Sigmoid colon (tissue), 7 donors: ENCODE measurements around the gene ARL8A. TPM values are rescaled to one million over a fixed set of nuclear protein-coding genes. Genes with fewer than 3 reads are reported as not detected.

Experiments
- DNase-seq: peaks from one replicate; pipeline ENCODE4 v3.0.0-alpha.2; 2019
- H3K27ac ChIP-seq, 4 donors: fragments of 200-600 bp; sonication (generic); one replicate each; pipeline ENCODE4 v1.5.1; 2016 to 2019; ENCODE audit warnings: mild to moderate bottlenecking in 1 of 4
- H3K27me3 ChIP-seq, 3 donors: fragments of 200-600 bp; sonication (generic); one replicate each; pipeline ENCODE4 v1.5.1; 2019; ENCODE audit warnings: mild to moderate bottlenecking in 1 of 3
- H3K36me3 ChIP-seq, 4 donors: fragments of 200-600 bp; sonication (generic); one replicate each; pipeline ENCODE4 v1.5.1; 2016 to 2019
- H3K4me1 ChIP-seq, 4 donors: fragments of 200-600 bp; sonication (generic); one replicate each; pipeline ENCODE4 v1.5.1; 2017 to 2019
- H3K4me3 ChIP-seq, 4 donors: fragments of 200-600 bp; sonication (generic); one replicate each; pipeline ENCODE4 v1.5.1; 2017 to 2019; ENCODE audit warnings: mild to moderate bottlenecking in 2 of 4, moderate library complexity in 1 of 4
- H3K9me3 ChIP-seq, 4 donors: fragments of 200-600 bp in 3 of 4; sonication (generic) in 3 of 4; one replicate each; pipeline versions ENCODE4 v1.5.1 to v1.6.1; 2013 to 2019
- EP300 ChIP-seq, 4 donors: sonication (generic); formaldehyde crosslinking; IDR thresholded peaks; one replicate each; pipeline ENCODE4 v1.6.1; 2017; ENCODE audit warnings: antibody characterized with exemption in 4 of 4
- POLR2A ChIP-seq, 2 donors: fragments of 450-650 bp; IDR thresholded peaks; one replicate each; pipeline ENCODE4 v1.6.1; 2016; ENCODE audit warnings: antibody characterized with exemption in 2 of 2, mild to moderate bottlenecking in 2 of 2, moderate library complexity in 2 of 2
- POLR2AphosphoS5 ChIP-seq, 4 donors: sonication (generic); formaldehyde crosslinking; IDR thresholded peaks; one replicate each; pipeline ENCODE4 v1.6.1; 2017; ENCODE audit warnings: antibody characterized with exemption in 4 of 4
- WGBS, 2 donors: extraction: QIAGEN DNeasy Blood & Tissue Kit; methylation state at CpG; one replicate each; pipeline ENCODE4 v1.1.7; 2013; 5-methylcytosine and 5-hydroxymethylcytosine counted together
- intact Hi-C: fragments of 100-400 bp; cut with DNase I; formaldehyde crosslinking; loops from one replicate; pipeline ENCODE4 v1.15.1; 2023
- polyA plus RNA-seq, 3 donors: library from polyadenylated mRNA; stranded (reverse); fragments of 200-250 nt; gene quantifications; one replicate each; pipeline ENCODE4 v1.2.3, GENCODE V29; 2013
- total RNA-seq, 4 donors: library from RNA; depleted of rRNA; stranded (reverse); fragments of >200 nt; gene quantifications; one replicate each; pipeline ENCODE4 v1.1.0, GENCODE V29; 2016
- TF ChIP-seq, protein P1 (sequence below), 4 experiments: fragments of 450-650 bp in 3 of 4; fragments of 200-600 bp in 1 of 4; IDR thresholded peaks; one replicate each; pipeline ENCODE4 v1.5.1; 2016 to 2019; ENCODE audit warnings: antibody characterized with exemption in 4 of 4, mild to moderate bottlenecking in 3 of 4, moderate library complexity in 2 of 4
- donor health status: healthy with polysubstance abuse.
- donor health status: Bipolar disorder and iron deficiency.
- donor health status: healthy.

The ARL8A gene
- total and polyA plus RNA-seq, 7 donors: 13.8 to 29.0 (median 22.4) TPM

DNA sequence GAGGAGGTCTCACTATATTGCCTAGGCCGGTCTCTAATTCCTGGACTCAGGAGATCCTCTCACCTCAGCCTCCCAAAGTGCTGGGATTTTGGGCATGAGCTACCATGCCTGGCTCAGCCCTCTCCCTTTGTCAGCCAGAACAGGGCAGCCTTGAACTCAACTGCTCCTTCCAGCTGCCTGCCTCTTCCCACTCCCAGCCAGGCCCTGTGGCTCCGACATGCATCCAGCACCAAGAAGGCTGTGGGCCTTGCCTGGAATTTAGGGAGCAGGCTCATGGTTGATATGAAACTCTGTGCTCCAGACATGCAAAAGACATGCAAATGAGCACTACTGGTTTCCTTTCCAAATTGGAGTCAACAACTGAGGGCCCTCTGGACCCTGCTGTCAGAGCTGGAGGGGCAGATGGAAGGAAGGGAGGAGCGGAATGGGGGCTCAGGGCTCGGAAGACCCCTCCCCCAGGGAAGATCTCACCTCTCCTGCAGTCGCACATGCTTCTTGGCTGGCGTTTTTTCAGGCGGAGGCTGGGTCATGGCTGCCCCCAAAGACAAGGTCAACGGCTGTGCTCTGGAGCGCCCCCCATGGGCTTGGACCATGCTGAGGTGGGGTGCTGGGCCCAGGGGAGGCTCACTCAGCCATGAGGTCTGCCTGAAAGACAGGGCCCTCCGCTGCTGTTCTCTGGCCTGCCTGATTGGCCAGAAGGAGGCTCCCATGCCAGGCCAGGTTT, 14.4 kb upstream of the ARL8A start:
- Histone ChIP-seq H3K36me3 (no peaks in the 10 kb centered on the region), H3K9me3 (no peaks in the 10 kb centered on the region), H3K4me3 (no peak overlapping the region), H3K4me1 (no peaks in the 10 kb centered on the region), H3K27ac (no peak overlapping the region), H3K27me3 (no peaks in the 10 kb centered on the region)
- 70 to 89% methylated on average over 10 of the region's 10 CpGs for WGBS, 2 donors
- intact Hi-C loops: no loop called here
- DNase-seq: no peak
- TF ChIP-seq POLR2A (IDR thresholded peaks at IDR 0.05): no peak
- TF ChIP-seq POLR2AphosphoS5 (IDR thresholded peaks at IDR 0.05): no peak
- no peak for TF ChIP-seq EP300 (IDR thresholded peaks at IDR 0.05)
- TF ChIP-seq, protein P1, sequence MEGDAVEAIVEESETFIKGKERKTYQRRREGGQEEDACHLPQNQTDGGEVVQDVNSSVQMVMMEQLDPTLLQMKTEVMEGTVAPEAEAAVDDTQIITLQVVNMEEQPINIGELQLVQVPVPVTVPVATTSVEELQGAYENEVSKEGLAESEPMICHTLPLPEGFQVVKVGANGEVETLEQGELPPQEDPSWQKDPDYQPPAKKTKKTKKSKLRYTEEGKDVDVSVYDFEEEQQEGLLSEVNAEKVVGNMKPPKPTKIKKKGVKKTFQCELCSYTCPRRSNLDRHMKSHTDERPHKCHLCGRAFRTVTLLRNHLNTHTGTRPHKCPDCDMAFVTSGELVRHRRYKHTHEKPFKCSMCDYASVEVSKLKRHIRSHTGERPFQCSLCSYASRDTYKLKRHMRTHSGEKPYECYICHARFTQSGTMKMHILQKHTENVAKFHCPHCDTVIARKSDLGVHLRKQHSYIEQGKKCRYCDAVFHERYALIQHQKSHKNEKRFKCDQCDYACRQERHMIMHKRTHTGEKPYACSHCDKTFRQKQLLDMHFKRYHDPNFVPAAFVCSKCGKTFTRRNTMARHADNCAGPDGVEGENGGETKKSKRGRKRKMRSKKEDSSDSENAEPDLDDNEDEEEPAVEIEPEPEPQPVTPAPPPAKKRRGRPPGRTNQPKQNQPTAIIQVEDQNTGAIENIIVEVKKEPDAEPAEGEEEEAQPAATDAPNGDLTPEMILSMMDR (IDR thresholded peaks at IDR 0.05): no peak

DNA sequence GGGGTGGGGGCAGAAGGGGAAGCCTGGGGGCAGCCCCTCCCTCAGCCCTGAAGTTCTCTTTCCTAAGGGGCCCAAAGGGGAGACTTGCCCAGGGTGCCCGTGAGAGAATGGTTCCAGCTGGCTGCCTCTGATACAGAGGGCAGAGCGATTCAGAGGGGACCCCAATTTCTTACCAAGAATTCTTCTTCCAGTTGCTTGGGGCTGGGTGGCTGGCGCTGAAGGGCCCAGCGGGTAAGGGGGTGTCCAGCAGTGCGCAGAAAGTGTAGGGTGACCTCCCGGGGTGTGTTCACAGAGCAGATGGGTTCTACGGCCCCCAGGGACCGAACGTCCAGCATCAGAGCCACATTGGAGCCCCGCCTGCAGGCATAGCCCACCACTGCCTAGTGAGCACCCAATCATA, 13.4 kb upstream of the ARL8A start:
- no peaks in the 10 kb centered on the region for H3K9me3 ChIP-seq
- no peak for DNase-seq
- no peaks in the 10 kb centered on the region for H3K4me1 ChIP-seq
- intact Hi-C loops: no loop called here
- 91 to 92% methylated on average over 10 of the region's 10 CpGs for WGBS, 2 donors
- TF ChIP-seq POLR2AphosphoS5 (IDR thresholded peaks at IDR 0.05): no peak
- TF ChIP-seq EP300 (IDR thresholded peaks at IDR 0.05): no peak
- TF ChIP-seq POLR2A (IDR thresholded peaks at IDR 0.05): no peak
- TF ChIP-seq, protein P1 (IDR thresholded peaks at IDR 0.05): no peak
- H3K4me3 ChIP-seq: no peak overlapping the region
- H3K27me3 ChIP-seq: no peaks in the 10 kb centered on the region
- H3K27ac ChIP-seq: no peak overlapping the region
- H3K36me3 ChIP-seq: no peaks in the 10 kb centered on the region

DNA sequence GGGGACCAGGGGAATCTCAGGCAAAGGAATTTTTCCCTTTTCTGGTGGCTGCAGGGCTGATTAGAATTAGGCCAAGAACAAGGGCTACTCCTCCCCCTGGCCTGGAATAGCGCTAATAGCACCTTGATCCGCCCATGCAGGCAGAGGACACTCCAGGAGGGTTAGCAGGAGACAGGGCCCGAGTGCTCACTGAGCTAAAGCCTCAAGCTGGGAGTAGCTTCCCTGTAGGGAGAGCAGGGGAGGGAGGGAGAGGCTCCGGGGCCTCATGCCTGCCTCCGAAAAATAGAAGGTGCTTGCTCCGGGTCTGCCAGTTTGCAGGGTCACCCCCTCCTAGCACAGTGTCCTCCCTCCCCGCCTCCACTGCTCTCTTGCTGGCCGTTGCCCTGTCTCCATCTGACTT, 12.1 kb upstream of the ARL8A start:
- Histone ChIP-seq H3K27me3 (no peaks in the 10 kb centered on the region), H3K4me3 (no peak overlapping the region), H3K9me3 (no peaks in the 10 kb centered on the region), H3K4me1 (no peaks in the 10 kb centered on the region), H3K27ac (no peak overlapping the region), H3K36me3 (no peaks in the 10 kb centered on the region)
- TF ChIP-seq POLR2A (IDR thresholded peaks at IDR 0.05) (no peak), EP300 (IDR thresholded peaks at IDR 0.05) (no peak), POLR2AphosphoS5 (IDR thresholded peaks at IDR 0.05) (no peak)
- TF ChIP-seq, protein P1 (IDR thresholded peaks at IDR 0.05): no peak
- intact Hi-C loops: no loop called here
- DNase-seq: no peak
- WGBS, 2 donors: 81 to 86% methylated on average over 8 of the region's 8 CpGs

GRCh38 chr1:202155478-202156021, 11.0 kb upstream of the ARL8A start:
- TF ChIP-seq POLR2A (IDR thresholded peaks at IDR 0.05) (no peak), EP300 (IDR thresholded peaks at IDR 0.05) (no peak), POLR2AphosphoS5 (IDR thresholded peaks at IDR 0.05) (no peak)
- TF ChIP-seq, protein P1 (IDR thresholded peaks at IDR 0.05): no peak
- Histone ChIP-seq H3K36me3 (no peaks in the 10 kb centered on the region), H3K9me3 (no peaks in the 10 kb centered on the region), H3K27me3 (no peaks in the 10 kb centered on the region), H3K27ac (no peak overlapping the region), H3K4me1 (no peaks in the 10 kb centered on the region), H3K4me3 (no peak overlapping the region)
- intact Hi-C loops: no loop called here
- no peak for DNase-seq
- 24 to 49% methylated on average over 8 of the region's 8 CpGs for WGBS, 2 donors
